GM12878 (cell line): ENCODE data around the gene RAD51B. TPM values are rescaled to one million over a fixed set of nuclear protein-coding genes. Genes with fewer than 3 reads are reported as not detected.
A peak's percentile ranks its signal among the peaks of the same experiment; 100 is the strongest.

Experiments
- ATAC-seq: fragments of 200-7000 bp; cut with Tn5 transposase; 3 replicates; pipeline ENCODE4 v1.9.1; 2020; ENCODE audit warnings: mild to moderate bottlenecking, moderate library complexity
- BruUV-seq: library from RNA; stranded (reverse); fragments of 400-500 nt; replicated peaks from 2 replicates; lab custom pipeline; 2021; lab: Mats Ljungman, UMichigan
- CTCF ChIA-PET: fragments of 300-600 bp; sonication (Branson Sonifier 250); formaldehyde crosslinking; extraction: SDS; loops from one replicate; lab custom pipeline; 2021; ENCODE audit warnings: inconsistent platforms; lab: Yijun Ruan, JAX
- POLR2A ChIA-PET: fragments of 350-600 bp; formaldehyde crosslinking; extraction: SDS; loops from one replicate; lab custom pipeline; 2021; ENCODE audit warnings: inconsistent platforms; lab: Charles Lee
- RAD21 ChIA-PET: fragments of 300-600 bp; sonication (Branson Sonifier 250); formaldehyde crosslinking; loops from one replicate; lab custom pipeline; 2023; ENCODE audit warnings: antibody characterized with exemption; ENCODE audit not compliant: unreplicated experiment; lab: Charles Lee
- SMC1A ChIA-PET: fragments of 300-600 bp; sonication (Branson Sonifier 250); formaldehyde crosslinking; loops from one replicate; lab custom pipeline; 2023; ENCODE audit not compliant: unreplicated experiment, uncharacterized antibody; lab: Charles Lee
- DNase-seq: peaks from one replicate; pipeline ENCODE4 v3.0.0-alpha.2; 2011; ENCODE audit warnings: low read depth, low spot score
- FAIRE-seq: peaks from 3 replicates; lab custom pipeline; 2011; peaks lifted over from hg19 to GRCh38; lab: Jason Lieb, UNC
- H2AFZ ChIP-seq: 2 replicates; pipeline ENCODE4 v1.6.0; 2011; ENCODE audit warnings: low read depth, low read length, control low read depth; ENCODE audit not compliant: control insufficient read depth
- H3K27ac ChIP-seq: 2 replicates; pipeline ENCODE4 v1.5.1; 2011; ENCODE audit warnings: control low read depth; ENCODE audit not compliant: control insufficient read depth, insufficient read depth
- H3K27me3 ChIP-seq, 2 experiments: replicated peaks in 1 of 2; 2 replicates each; pipeline versions ENCODE4 v1.6.0 to v1.6.1; 2011; ENCODE audit warnings: low read length in 1 of 2; ENCODE audit not compliant: control insufficient read depth in 2 of 2, insufficient read depth in 2 of 2
- H3K36me3 ChIP-seq, 2 experiments: 2 replicates each; pipeline ENCODE4 v1.5.1; 2011; ENCODE audit warnings: low read length in 1 of 2; ENCODE audit not compliant: control insufficient read depth in 2 of 2, insufficient read depth in 2 of 2
- H3K4me1 ChIP-seq: 2 replicates; pipeline ENCODE4 v1.6.1; 2011; ENCODE audit warnings: mild to moderate bottlenecking, low read length, moderate library complexity, mixed read lengths; ENCODE audit not compliant: control insufficient read depth, insufficient read depth
- H3K4me2 ChIP-seq: 2 replicates; pipeline ENCODE4 v1.6.0; 2011; ENCODE audit warnings: control low read depth; ENCODE audit not compliant: control insufficient read depth, insufficient read depth
- H3K4me3 ChIP-seq: fragments of 200-600 bp; sonication (generic); 2 replicates; pipeline ENCODE4 v1.5.1; 2016
- H3K79me2 ChIP-seq: 2 replicates; pipeline ENCODE4 v1.6.0; 2011; ENCODE audit warnings: low read length; ENCODE audit not compliant: control insufficient read depth, insufficient read depth
- H3K9ac ChIP-seq: 2 replicates; pipeline ENCODE4 v1.8.0; 2011; ENCODE audit warnings: low read length, control low read depth, mixed read lengths; ENCODE audit not compliant: control insufficient read depth, insufficient read depth
- H3K9me3 ChIP-seq: replicated peaks from 3 replicates; pipeline ENCODE4 v1.5.1; 2011; ENCODE audit warnings: mild to moderate bottlenecking, low read length; ENCODE audit not compliant: control insufficient read depth, insufficient read depth
- H4K20me1 ChIP-seq: 2 replicates; pipeline ENCODE4 v1.6.0; 2011; ENCODE audit not compliant: control insufficient read depth, insufficient read depth
- BCLAF1 ChIP-seq: fragments of 450-650 bp; IDR thresholded peaks from 2 replicates; pipeline ENCODE4 v1.6.1; 2017; ENCODE audit warnings: antibody characterized with exemption, mild to moderate bottlenecking, moderate library complexity
- CHD1 ChIP-seq: IDR thresholded peaks from 2 replicates; pipeline ENCODE4 v1.6.1; 2012; ENCODE audit warnings: low read depth, low read length, improper control_type of control experiment
- IKZF1 ChIP-seq: fragments of 450-650 bp; conservative IDR thresholded peaks from 2 replicates; pipeline ENCODE4 v1.6.1; 2017; ENCODE audit warnings: antibody characterized with exemption, mild to moderate bottlenecking
- IRF4 ChIP-seq: IDR thresholded peaks from 2 replicates; pipeline ENCODE4 v1.6.1; 2011; ENCODE audit warnings: low read depth, low read length
- KLF5 ChIP-seq: fragments of 450-650 bp; IDR thresholded peaks from 2 replicates; pipeline ENCODE4 v1.6.1; 2014; ENCODE audit warnings: mild to moderate bottlenecking; ENCODE audit not compliant: partially characterized antibody
- NFYA ChIP-seq: IDR thresholded peaks from 2 replicates; pipeline ENCODE4 v1.6.1; 2011; ENCODE audit warnings: low read depth, mild to moderate bottlenecking, low read length, improper control_type of control experiment, borderline replicate concordance
- SP1 ChIP-seq: IDR thresholded peaks from one replicate; pipeline ENCODE4 v1.6.1; 2011; ENCODE audit warnings: low read depth, low read length
- ZBED1 ChIP-seq: IDR thresholded peaks from 2 replicates; pipeline ENCODE4 v1.6.1; 2016; ENCODE audit warnings: borderline replicate concordance
- ZNF687 ChIP-seq: fragments of 450-650 bp; IDR thresholded peaks from 2 replicates; pipeline ENCODE4 v1.6.1; 2017; ENCODE audit warnings: mild to moderate bottlenecking, moderate library complexity
- WGBS: methylation state at CpG from one replicate; pipeline ENCODE4 v1.1.6; 2016; ENCODE audit warnings: low lambda C conversion rate; ENCODE audit not compliant: insufficient replicate concordance, insufficient coverage; ENCODE audit errors: missing lambda C conversion rate; 5-methylcytosine and 5-hydroxymethylcytosine counted together
- in situ Hi-C: fragments of 300-500 bp; cut with MboI; formaldehyde crosslinking; loops from 9 replicates; pipeline ENCODE4 v1.14.3; 2018; ENCODE audit warnings: mixed read lengths
- intact Hi-C: fragments of 100-400 bp; cut with micrococcal nuclease; formaldehyde crosslinking; loops from one replicate; pipeline ENCODE4 v1.14.2; 2022; ENCODE audit not compliant: unreplicated experiment
- polyA plus RNA-seq, 11 experiments: library from polyadenylated mRNA; depleted of rRNA in 4 of 11; unstranded in 6 of 11; stranded (reverse) in 5 of 11; fragments of >200 nt; fragmentation: Nextera tagmentation in 4 of 11; fragmentation: Illumina TruSeq in 1 of 11; extraction: Ambion mirVana in 4 of 11; extraction: Trizol in 1 of 11; gene quantifications; 1 replicate in 1 of 11; 2 replicates in 10 of 11; pipeline versions ENCODE4 v1.2.1 to v1.2.3, GENCODE V29; 2011 to 2016; ENCODE audit warnings: inconsistent platforms in 2 of 11, missing spikeins in 2 of 11, low read depth in 1 of 11
- total RNA-seq, 4 experiments: library from RNA; depleted of rRNA in 3 of 4; stranded (reverse); fragments of >200 nt in 3 of 4; fragmentation: Illumina TruSeq in 1 of 4; extraction: Trizol in 1 of 4; gene quantifications; 2 replicates each; pipeline versions ENCODE4 v1.2.1 to v1.2.3, GENCODE V29; 2013 to 2021

Gene RAD51B
- total and polyA plus RNA-seq, 10 of the 15 experiments (the other 5 are each of a cell fraction or from before 2014, with no cell fraction given): 9.8 to 26.8 (median 21.3) TPM

- Histone ChIP-seq H3K27me3 (no peaks in the 10 kb centered on the region), H3K4me1 (peaks cover 55% of the 10 kb centered on the region), H2AFZ (no peak overlapping the region), H3K9me3 (no peaks in the 10 kb centered on the region; the same call in 2 of the 3 replicates), H3K9ac (no peak overlapping the region), H3K4me2 (no peak overlapping the region), H3K27ac (no peak overlapping the region), H3K4me3 (no peak overlapping the region), H3K79me2 (peaks cover 2% of the 10 kb centered on the region), H4K20me1 (no peaks in the 10 kb centered on the region), H3K36me3 (no peaks in the 10 kb centered on the region)
- POLR2A ChIA-PET: interaction anchor here (0.8 to 1.0 kb wide), 3 partner anchors 10 to 22 kb away, joined by 3 read pairs; no protein-coding TSS in a partner anchor
- no peak for ATAC-seq
- CTCF ChIA-PET: interaction anchor here (1.1 to 1.4 kb wide), 2 partner anchors 16 to 18 kb away, joined by 3 to 4 read pairs; no protein-coding TSS in a partner anchor
- no TSS peak for BruUV-seq
- FAIRE-seq: no peak
- DNase-seq: no peak
- intact Hi-C loops (no loop called here), in situ Hi-C loops (no loop called here)
- RAD21 ChIA-PET: interaction anchor here (0.9 to 9.1 kb wide), 3 partner anchors 12 to 94 kb away, joined by 3 to 194 read pairs (median 4); no protein-coding TSS in a partner anchor
- TF ChIP-seq ZBED1: no peak
- WGBS: 97% methylated on average over 2 of the region's 2 CpGs
- SMC1A ChIA-PET: interaction anchor here (1.0 to 13.3 kb wide), 2 partner anchors 113 to 148 kb away, joined by 3 to 251 read pairs; no protein-coding TSS in a partner anchor
Observed at GRCh38 chr14:68398370-68398769, 578.8 kb downstream of the RAD51B start.

- no peak overlapping the region for H3K4me3 ChIP-seq
- ChIA-PET POLR2A (interaction anchor here (0.5 to 6.9 kb wide), 13 partner anchors 11 to 417 kb away, joined by 3 to 103 read pairs (median 5); no protein-coding TSS in a partner anchor), SMC1A (interaction anchor here (1.0 to 13.3 kb wide), 24 partner anchors 8 to 425 kb away, joined by 3 to 251 read pairs (median 14); partner anchors contain the start of gene ZFP36L1), CTCF (interaction anchor here (0.7 to 10.6 kb wide), 12 partner anchors 9 to 425 kb away, joined by 3 to 143 read pairs (median 5); no protein-coding TSS in a partner anchor), RAD21 (interaction anchor here (0.7 to 12.9 kb wide), 19 partner anchors 9 to 415 kb away, joined by 3 to 208 read pairs (median 10); no protein-coding TSS in a partner anchor)
- peaks cover 4% of the 10 kb centered on the region for H3K79me2 ChIP-seq
- peak overlapping the region; percentile 53 for H3K9ac ChIP-seq
- no peaks in the 10 kb centered on the region for H3K27me3 ChIP-seq
- FAIRE-seq (no peak), ATAC-seq (no peak), DNase-seq (no peak)
- BruUV-seq: no TSS peak
- peak overlapping the region; percentile 4 for H3K4me2 ChIP-seq
- intact Hi-C loops (loop anchor here (5.0 to 10.0 kb wide), 3 partner anchors 133 to 455 kb away; no protein-coding TSS in a partner anchor), in situ Hi-C loops (loop anchor here (5.0 kb wide), 1 partner anchor 392 kb away; the partner anchor contains the start of gene ZFP36L1)
- H3K36me3 ChIP-seq: no peaks in the 10 kb centered on the region
- no peaks in the 10 kb centered on the region; the same call in 2 of the 3 replicates for H3K9me3 ChIP-seq
- no peaks in the 10 kb centered on the region for H4K20me1 ChIP-seq
- H3K27ac ChIP-seq: peak overlapping the region; percentile 100
- WGBS: 0% methylated on average over 2 of the region's 2 CpGs
- peaks cover 55% of the 10 kb centered on the region for H3K4me1 ChIP-seq
- peak overlapping the region; percentile 40 for H2AFZ ChIP-seq
- TF ChIP-seq SP1: no peak
- TF ChIP-seq BCLAF1: no peak
- TF ChIP-seq KLF5: no peak
- TF ChIP-seq IKZF1: peak; percentile 47; the same call in 1 of the 2 replicates
- TF ChIP-seq IRF4: no peak
- TF ChIP-seq NFYA: no peak
- no peak for TF ChIP-seq CHD1
- TF ChIP-seq ZNF687: peak; percentile 59; the same call in 1 of the 2 replicates
Observed at GRCh38 chr14:68399971-68400370, 580.4 kb downstream of the RAD51B start.
